Thoracic aorta (tissue), 2 donors: ENCODE measurements around the gene CD79A. TPM values are rescaled to one million over a fixed set of nuclear protein-coding genes. Genes with fewer than 3 reads are reported as not detected.

Experiments
- ATAC-seq: fragments of 150-250 bp; one replicate; pipeline ENCODE4 v1.8.0; 2017; ENCODE audit warnings: low read depth; ENCODE audit not compliant: insufficient number of reproducible peaks, low FRiP score
- DNase-seq: peaks from one replicate; pipeline ENCODE4 v3.0.0-alpha.2; 2020; ENCODE audit warnings: low spot score
- H3K27ac ChIP-seq, 2 donors: fragments of 200-600 bp; sonication (generic); 1 replicate in 1 of 2; 2 replicates in 1 of 2; pipeline ENCODE4 v1.5.1; 2016; ENCODE audit warnings: mild to moderate bottlenecking in 2 of 2, moderate library complexity in 2 of 2
- H3K27me3 ChIP-seq: fragments of 200-600 bp; sonication (generic); replicated peaks from 2 replicates; pipeline ENCODE4 v1.6.0; 2016; ENCODE audit warnings: mild to moderate bottlenecking; ENCODE audit not compliant: insufficient read depth
- H3K36me3 ChIP-seq: fragments of 200-600 bp; sonication (generic); one replicate; pipeline ENCODE4 v1.5.1; 2016
- H3K4me1 ChIP-seq, 2 donors: fragments of 200-600 bp; sonication (generic); 1 replicate in 1 of 2; 2 replicates in 1 of 2; pipeline versions ENCODE4 v1.5.1 to v1.6.0; 2016; ENCODE audit warnings: low read depth in 2 of 2, mild to moderate bottlenecking in 1 of 2; ENCODE audit not compliant: control insufficient read depth in 1 of 2
- H3K4me3 ChIP-seq: fragments of 200-600 bp; sonication (generic); 2 replicates; pipeline ENCODE4 v1.5.1; 2016; ENCODE audit warnings: mild to moderate bottlenecking
- H3K9me3 ChIP-seq: fragments of 200-600 bp; sonication (generic); 2 replicates; pipeline ENCODE4 v1.5.1; 2016
- CTCF ChIP-seq: fragments of 200-600 bp; sonication (generic); IDR thresholded peaks from one replicate; pipeline ENCODE4 v1.5.1; 2019; ENCODE audit warnings: antibody characterized with exemption
- total RNA-seq, 2 donors: library from RNA; depleted of rRNA; stranded (reverse); fragments of >200 nt; gene quantifications; one replicate each; pipeline versions ENCODE4 v1.1.0 to v1.2.3, GENCODE V29; 2016

The CD79A gene
- total RNA-seq, 2 donors from 2014 or later, result not detected

GRCh38 chr19:41859618-41860418 is 17.3 kb upstream of the CD79A start, which contains the start of gene RPS19:
RPS19 (plus strand) TSS chr19:41860255; CDS start chr19:41860775, 520 bp downstream.
- Histone ChIP-seq H3K27me3 (no peaks in the 10 kb centered on the region), H3K36me3 (peaks cover 29% of the 10 kb centered on the region), H3K9me3 (no peaks in the 10 kb centered on the region), H3K27ac (peak within 1 kb of the TSS; percentile 95), H3K4me1 (peaks cover 22 to 30% of the 10 kb centered on the region in 2 donors), H3K4me3 (peak within 1 kb of the TSS; percentile 96)
- peak; percentile 78 for TF ChIP-seq CTCF
- DNase-seq (peak; percentile 89), ATAC-seq (peak; percentile 98)

- TF ChIP-seq CTCF, result no peak
- H3K27me3 ChIP-seq, result no peaks in the 10 kb centered on the region
- H3K9me3 ChIP-seq, result no peaks in the 10 kb centered on the region
- H3K36me3 ChIP-seq, result peaks cover 36% of the 10 kb centered on the region
- peak overlapping the region; percentile 95 for H3K27ac ChIP-seq
- DNase-seq (no peak), ATAC-seq (no peak)
- peak overlapping the region; percentile 96 for H3K4me3 ChIP-seq
- peaks cover 22 to 30% of the 10 kb centered on the region in 2 donors for H3K4me1 ChIP-seq
These were observed 16.5 kb upstream of the CD79A start for GRCh38 chr19:41860419-41861115.

GRCh38 chr19:41861116-41861768 is 15.8 kb upstream of the CD79A start:
- DNase-seq (no peak), ATAC-seq (no peak)
- H3K9me3 ChIP-seq, result no peaks in the 10 kb centered on the region
- H3K27ac ChIP-seq, result peak overlapping the region; percentile 95
- H3K36me3 ChIP-seq, result peaks cover 37% of the 10 kb centered on the region
- peaks cover 22 to 30% of the 10 kb centered on the region in 2 donors for H3K4me1 ChIP-seq
- peak overlapping the region; percentile 96 for H3K4me3 ChIP-seq
- no peaks in the 10 kb centered on the region for H3K27me3 ChIP-seq
- TF ChIP-seq CTCF, result no peak

GRCh38 chr19:41861846-41862245 is 15.2 kb upstream of the CD79A start:
- ATAC-seq, result no peak
- Histone ChIP-seq H3K4me1 (peaks cover 22 to 30% of the 10 kb centered on the region in 2 donors), H3K9me3 (no peaks in the 10 kb centered on the region), H3K4me3 (peak overlapping the region; percentile 23), H3K36me3 (peaks cover 37% of the 10 kb centered on the region), H3K27ac (no peak overlapping the region), H3K27me3 (no peaks in the 10 kb centered on the region)
- no peak for DNase-seq
- no peak for TF ChIP-seq CTCF
